Measurements from ENCODE around the gene AHSP. TPM values are rescaled to one million over a fixed set of nuclear protein-coding genes. Genes with fewer than 3 reads are reported as not detected.
A peak's percentile ranks its signal among the peaks of the same experiment; 100 is the strongest.
"Not testable (repeated sequence)": the region's sequence is repeated elsewhere in the genome, so short reads cannot be mapped to it uniquely, and the experiment has no call there.

Gene AHSP
- total RNA-seq, 1 experiment from 2014 or later = not detected

DNA sequence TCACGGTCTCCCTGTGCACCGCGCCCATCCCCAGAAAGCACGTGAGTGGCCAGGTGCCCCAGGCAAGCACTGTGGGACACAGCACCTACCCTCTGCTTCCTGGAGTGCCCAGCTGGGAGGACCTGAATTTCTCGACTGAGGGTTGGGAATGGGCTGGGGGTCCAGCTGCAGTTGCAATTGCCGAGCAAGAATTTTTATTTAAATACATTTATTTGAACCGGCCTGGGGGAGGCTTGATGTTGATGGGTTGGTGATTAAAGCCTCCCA lies 38.5 kb upstream of the AHSP start:
- H3K36me3 ChIP-seq = peaks cover 33% of the 10 kb centered on the region
- DNase-seq (ENCODE audit: low read depth in 1 of 2, low spot score in 2 of 2) = no peak

DNA sequence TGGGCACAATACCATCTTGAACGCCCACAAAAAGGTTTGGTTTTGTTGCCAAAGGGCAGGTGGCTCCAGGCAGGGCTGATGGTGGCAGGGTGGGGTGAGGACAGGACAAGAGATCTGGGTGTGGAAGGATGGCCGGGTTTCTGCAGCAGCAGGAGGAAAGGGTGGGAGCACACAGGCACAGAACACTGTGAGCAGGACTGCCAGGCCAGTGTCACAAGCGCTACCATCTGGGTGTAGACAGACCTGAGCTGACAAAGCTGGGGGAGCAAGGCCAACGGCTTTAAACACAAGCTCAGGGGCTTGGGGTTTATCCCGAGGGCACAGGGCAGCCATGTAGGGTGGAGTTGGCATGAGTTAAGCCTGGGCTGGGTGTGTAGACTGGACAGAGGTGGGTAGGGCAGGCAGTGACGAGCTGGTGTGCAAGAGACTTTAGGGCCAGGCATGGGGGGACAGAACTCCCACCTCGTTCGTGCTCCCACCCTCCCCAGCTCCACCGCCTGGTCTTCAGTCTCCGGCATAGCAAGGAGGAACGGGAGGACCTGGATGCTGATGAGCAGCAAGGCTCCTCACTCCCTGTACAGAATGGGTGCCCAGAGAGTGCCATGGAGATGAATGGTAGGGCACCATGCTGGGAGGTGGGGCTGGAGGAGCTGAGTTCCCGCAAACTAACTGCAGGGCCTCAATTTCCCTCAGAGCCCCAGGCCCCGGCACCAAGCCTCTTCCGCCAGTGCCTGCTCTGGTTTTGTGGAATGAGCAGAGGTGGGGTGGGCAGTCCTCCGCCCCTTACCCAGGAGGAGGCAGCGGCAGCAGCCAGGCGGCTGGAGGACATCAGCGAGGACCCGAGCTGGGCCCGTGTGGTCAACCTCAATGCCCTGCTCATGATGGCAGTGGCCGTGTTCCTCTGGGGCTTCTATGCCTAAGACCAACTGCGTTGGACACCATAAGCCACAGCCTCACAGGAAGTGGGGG lies 37.8 kb upstream of the AHSP start:
- no peak overlapping the region for H3K27ac ChIP-seq
- peaks cover 36% of the 10 kb centered on the region for H3K36me3 ChIP-seq
- DNase-seq (ENCODE audit: low read depth in 1 of 2, low spot score in 2 of 2) = no peak
- peaks cover 14% of the 10 kb centered on the region for H3K27me3 ChIP-seq (replicated peaks)
- H3K9me3 ChIP-seq (replicated peaks) = no peaks in the 10 kb centered on the region
- no peak overlapping the region for H3K4me3 ChIP-seq
- peaks cover 13% of the 10 kb centered on the region for H3K4me1 ChIP-seq (replicated peaks)

More for the DNA sequence above, 38.5 kb upstream of the AHSP start:
- Histone ChIP-seq H3K27me3 (replicated peaks) (peaks cover 14% of the 10 kb centered on the region), H3K9me3 (replicated peaks) (no peaks in the 10 kb centered on the region), H3K4me1 (replicated peaks) (peaks cover 19% of the 10 kb centered on the region), H3K27ac (no peak overlapping the region), H3K4me3 (no peak overlapping the region)

DNA sequence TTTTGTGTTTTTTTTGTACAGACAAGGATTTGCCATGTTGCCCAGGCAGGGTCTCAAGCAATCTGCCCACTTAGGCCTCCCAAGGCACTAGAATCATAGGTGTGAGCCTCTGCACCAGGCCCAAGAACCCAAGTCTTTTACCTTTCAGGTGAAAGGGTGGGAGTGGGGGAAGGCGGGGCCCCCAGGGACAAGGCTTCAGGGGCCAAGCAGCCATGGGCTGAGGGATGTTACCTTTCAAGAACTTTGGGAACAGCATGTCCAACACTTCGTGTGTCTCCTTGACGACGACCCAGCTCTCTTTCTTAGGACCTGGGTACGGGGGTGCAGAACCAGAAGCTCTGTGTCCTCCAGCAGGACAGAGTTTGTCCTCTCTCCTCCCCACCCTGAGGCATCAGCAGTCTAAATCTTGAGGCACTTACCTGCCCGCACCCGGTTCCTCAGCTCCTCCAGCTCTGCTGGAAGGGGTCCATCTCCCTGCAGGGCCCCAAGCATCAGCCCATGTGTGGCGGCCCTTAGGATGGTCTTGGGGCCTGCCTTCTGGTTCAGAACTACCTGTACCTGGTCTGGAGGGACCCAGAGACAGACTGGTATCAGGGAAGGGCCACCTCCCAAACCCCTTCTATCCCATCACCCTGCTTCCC lies 35.8 kb upstream of the AHSP start:
- Histone ChIP-seq H3K9me3 (replicated peaks) (no peaks in the 10 kb centered on the region), H3K36me3 (peaks cover 55% of the 10 kb centered on the region), H3K27me3 (replicated peaks) (peaks cover 9% of the 10 kb centered on the region), H3K4me1 (replicated peaks) (peaks cover 11% of the 10 kb centered on the region), H3K27ac (no peak overlapping the region), H3K4me3 (no peak overlapping the region)
- no peak for DNase-seq (ENCODE audit: low read depth in 1 of 2, low spot score in 2 of 2)

DNA sequence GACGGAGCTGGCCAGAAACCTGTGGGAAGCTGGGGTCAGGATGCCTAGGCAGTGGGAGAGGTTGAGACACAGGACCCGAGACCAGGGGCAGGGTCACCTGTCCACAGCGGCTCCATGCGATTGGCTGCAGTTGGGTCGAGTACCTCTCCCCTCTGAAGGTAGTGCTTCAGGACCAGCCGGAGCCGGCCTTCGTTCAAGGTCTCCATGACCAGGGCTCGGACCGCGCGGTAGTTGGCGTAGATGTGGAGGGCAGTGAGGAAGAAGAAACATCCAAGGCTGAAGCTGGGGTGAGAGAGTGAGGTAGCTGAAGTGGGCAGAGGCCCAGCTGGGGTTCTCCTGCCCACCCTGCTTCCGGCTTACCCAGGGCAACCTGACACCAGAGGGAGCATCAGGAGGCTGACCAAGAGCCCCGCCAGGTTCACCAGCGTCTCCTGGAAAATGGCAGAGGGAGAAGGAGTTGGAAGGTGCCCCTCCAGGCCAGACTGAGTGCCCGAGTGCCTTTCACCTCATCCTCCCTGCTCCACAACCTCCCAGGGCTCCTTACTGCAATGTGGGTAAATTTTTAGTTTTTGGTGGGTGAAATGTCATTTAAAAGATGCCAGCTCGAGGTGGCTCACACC lies 34.1 kb upstream of the AHSP start:
- Histone ChIP-seq H3K36me3 (peaks cover 73% of the 10 kb centered on the region), H3K4me1 (replicated peaks) (no peaks in the 10 kb centered on the region), H3K9me3 (replicated peaks) (no peaks in the 10 kb centered on the region), H3K27ac (no peak overlapping the region), H3K4me3 (no peak overlapping the region), H3K27me3 (replicated peaks) (no peaks in the 10 kb centered on the region)
- DNase-seq (ENCODE audit: low read depth in 1 of 2, low spot score in 2 of 2) = no peak

DNA sequence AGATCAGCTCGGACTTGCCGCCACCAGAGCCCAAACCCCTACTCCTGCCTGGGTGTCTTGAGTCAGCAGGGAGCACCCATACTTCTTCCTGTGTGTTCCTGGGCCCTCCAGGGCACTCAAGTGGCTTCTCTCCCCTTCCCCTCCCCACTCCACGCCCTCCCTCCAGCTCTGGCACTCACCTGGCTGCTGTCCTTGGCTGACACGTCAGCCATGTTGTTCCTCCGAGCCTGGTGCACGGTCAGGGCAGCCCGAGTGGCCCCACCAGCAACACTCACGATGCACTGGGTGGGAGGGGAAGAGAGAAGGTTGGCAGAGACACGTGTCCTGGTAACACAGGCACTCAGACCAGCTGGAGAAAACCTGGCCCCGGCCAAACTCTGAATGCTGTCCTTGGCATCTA lies 31.0 kb upstream of the AHSP start:
- H3K4me3 ChIP-seq = no peak overlapping the region
- H3K9me3 ChIP-seq (replicated peaks) = no peaks in the 10 kb centered on the region
- no peak for DNase-seq (ENCODE audit: low read depth in 1 of 2, low spot score in 2 of 2)
- no peak overlapping the region for H3K27ac ChIP-seq
- peaks cover 86% of the 10 kb centered on the region for H3K36me3 ChIP-seq
- H3K27me3 ChIP-seq (replicated peaks) = no peaks in the 10 kb centered on the region
- peaks cover 2% of the 10 kb centered on the region for H3K4me1 ChIP-seq (replicated peaks)

DNA sequence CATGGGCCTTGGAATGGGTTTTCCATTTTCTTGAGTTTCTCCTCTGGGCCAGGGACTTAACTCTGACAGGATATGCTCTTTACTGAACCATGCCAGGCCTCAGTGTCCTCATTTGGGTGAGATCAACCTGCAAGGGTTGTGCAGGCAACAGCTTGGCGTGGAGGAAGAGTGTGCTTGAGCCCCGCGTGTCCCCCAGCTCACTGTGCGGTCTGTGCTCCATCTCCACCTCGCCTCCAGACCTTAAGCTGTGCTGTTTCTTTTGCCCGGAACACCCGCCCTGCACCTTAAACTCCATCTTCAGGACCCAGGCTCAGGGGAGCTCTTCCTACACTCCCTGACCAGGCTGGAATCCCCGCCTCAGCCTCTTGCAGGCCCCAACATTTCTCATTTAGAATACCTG lies 29.2 kb upstream of the AHSP start:
- no peaks in the 10 kb centered on the region for H3K9me3 ChIP-seq (replicated peaks)
- no peaks in the 10 kb centered on the region for H3K27me3 ChIP-seq (replicated peaks)
- H3K36me3 ChIP-seq = peaks cover 68% of the 10 kb centered on the region

DNA sequence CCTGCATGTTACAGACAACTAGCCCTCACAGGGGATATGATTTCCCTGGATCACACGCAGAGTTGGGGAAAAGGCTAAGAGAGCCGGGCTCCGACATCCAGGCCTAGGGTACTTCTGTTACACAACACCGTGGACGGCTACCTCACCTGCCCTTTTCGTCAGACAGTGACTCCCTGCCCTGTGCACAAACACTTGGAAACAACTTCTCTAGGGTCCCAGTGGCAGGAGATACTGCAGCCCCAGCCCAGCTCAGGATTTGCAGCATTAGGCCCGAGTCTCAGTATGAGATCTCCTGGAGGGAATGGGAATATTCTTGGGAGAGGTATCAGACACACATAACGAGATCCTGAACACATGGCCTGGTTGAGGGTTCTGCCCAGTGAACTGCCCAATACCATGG lies 27.8 kb upstream of the AHSP start:
- H3K27ac ChIP-seq = no peak overlapping the region
- peaks cover 57% of the 10 kb centered on the region for H3K36me3 ChIP-seq
- peaks cover 9% of the 10 kb centered on the region for H3K4me1 ChIP-seq (replicated peaks)
- H3K9me3 ChIP-seq (replicated peaks) = no peaks in the 10 kb centered on the region
- no peak for DNase-seq (ENCODE audit: low read depth in 1 of 2, low spot score in 2 of 2)
- no peak overlapping the region for H3K4me3 ChIP-seq
- H3K27me3 ChIP-seq (replicated peaks) = no peaks in the 10 kb centered on the region

More for the DNA sequence above, 29.2 kb upstream of the AHSP start:
- no peak for DNase-seq (ENCODE audit: low read depth in 1 of 2, low spot score in 2 of 2)
- Histone ChIP-seq H3K27ac (no peak overlapping the region), H3K4me1 (replicated peaks) (peaks cover 9% of the 10 kb centered on the region), H3K4me3 (no peak overlapping the region)

DNA sequence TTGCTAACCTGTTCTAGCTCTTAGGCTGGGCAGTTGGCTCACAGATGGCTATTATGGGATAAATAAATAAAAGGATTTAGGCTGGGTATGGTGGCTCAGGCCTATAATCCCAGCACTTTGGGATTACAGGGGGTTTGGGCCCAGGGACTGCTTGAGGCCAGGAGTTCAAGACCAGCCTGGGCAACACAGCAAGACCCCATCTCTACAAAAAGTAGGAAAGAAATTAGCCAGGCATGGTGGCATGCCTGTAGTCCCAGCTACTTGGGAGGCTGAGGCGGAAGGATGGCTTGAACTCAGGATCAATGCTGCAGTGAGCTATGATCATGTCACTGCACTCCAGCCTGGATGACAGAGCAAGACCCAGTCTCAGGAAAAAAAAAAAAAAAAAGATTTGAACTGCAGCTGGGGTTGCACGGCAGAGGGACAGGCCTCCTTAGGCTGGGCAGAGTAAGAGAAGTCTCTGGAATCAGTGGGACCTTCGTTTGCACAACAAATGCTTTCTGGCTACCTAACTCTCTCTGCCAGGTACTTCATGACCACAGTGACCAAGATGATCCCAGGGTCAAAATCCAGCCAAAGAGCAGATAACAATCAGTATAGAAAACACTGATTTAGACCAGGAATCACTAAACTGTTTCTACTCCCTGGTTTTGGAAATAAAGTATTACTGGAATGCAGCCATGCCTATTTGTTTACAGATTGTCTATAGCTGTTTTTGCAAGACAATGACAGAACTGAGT lies 26.3 kb upstream of the AHSP start:
- Histone ChIP-seq H3K27ac (no peak overlapping the region), H3K27me3 (replicated peaks) (no peaks in the 10 kb centered on the region), H3K4me1 (replicated peaks) (peaks cover 9% of the 10 kb centered on the region), H3K36me3 (peaks cover 50% of the 10 kb centered on the region), H3K4me3 (no peak overlapping the region), H3K9me3 (replicated peaks) (no peaks in the 10 kb centered on the region)
- no peak for DNase-seq (ENCODE audit: low read depth in 1 of 2, low spot score in 2 of 2)

DNA sequence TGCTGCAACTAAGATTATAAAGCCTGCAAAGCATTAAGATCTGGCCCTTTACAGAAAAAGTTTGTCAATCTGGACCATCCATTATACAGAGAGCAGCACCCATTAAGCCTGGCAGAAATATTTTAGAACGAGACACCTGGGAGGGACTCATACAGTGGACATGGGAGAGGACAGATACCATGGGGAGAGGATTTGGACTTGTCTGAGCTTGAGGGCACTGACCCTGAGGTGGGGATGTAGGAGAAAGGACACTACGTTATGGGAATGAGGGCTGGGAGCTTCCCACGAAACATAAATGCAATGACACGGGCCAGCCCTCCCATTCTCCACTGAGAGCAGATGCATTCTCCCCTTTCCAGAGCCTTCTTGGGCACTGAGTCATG lies 25.7 kb upstream of the AHSP start:
- H3K4me3 ChIP-seq = no peak overlapping the region
- no peak overlapping the region for H3K27ac ChIP-seq
- peaks cover 9% of the 10 kb centered on the region for H3K4me1 ChIP-seq (replicated peaks)
- H3K27me3 ChIP-seq (replicated peaks) = no peaks in the 10 kb centered on the region
- no peak for DNase-seq (ENCODE audit: low read depth in 1 of 2, low spot score in 2 of 2)
- H3K9me3 ChIP-seq (replicated peaks) = no peaks in the 10 kb centered on the region
- peaks cover 44% of the 10 kb centered on the region for H3K36me3 ChIP-seq

DNA sequence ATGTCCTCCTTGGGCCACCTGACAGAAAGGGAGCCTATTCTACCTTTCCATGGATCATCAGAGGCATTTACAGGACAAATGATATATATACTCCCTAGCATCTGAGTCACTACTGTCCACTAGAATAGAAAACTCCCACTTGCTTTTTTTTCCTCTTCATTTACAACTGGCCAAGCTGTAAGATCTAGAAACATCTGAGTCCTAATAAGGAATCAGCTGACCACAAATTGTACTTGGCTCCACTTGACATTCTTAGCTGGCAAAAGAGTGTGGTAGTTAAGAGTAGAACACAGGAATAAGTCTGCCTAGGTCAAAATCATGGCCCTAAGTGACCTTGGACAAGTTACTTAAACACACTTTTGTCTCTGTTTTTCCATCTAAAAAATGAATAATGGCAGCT lies 24.7 kb upstream of the AHSP start:
- DNase-seq (ENCODE audit: low read depth in 1 of 2, low spot score in 2 of 2) = no peak
- peaks cover 9% of the 10 kb centered on the region for H3K4me1 ChIP-seq (replicated peaks)
- H3K27me3 ChIP-seq (replicated peaks) = no peaks in the 10 kb centered on the region
- H3K4me3 ChIP-seq = no peak overlapping the region
- H3K36me3 ChIP-seq = peaks cover 37% of the 10 kb centered on the region
- H3K9me3 ChIP-seq (replicated peaks) = no peaks in the 10 kb centered on the region
- H3K27ac ChIP-seq = no peak overlapping the region

DNA sequence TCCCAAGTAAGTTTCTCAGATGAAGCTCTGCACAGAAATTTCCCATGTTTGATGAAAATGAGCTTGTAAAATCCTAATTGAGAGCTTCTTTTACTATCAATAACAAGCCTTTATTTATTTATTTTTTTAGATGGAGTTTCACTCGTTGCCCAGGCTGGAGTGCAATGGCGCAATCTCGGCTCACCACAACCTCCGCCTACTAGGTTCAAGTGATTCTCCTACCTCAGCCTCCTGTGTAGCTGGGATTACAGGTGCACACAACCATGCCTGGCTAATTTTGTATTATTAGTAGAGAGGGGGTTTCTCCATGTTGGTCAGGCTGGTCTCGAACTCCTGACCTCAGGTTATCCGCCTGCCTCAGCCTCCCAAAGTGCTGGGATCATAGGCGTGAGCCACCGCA lies 24.1 kb upstream of the AHSP start:
- not testable (repeated sequence) for H3K27ac ChIP-seq; H3K9me3 ChIP-seq (replicated peaks)
- H3K36me3 ChIP-seq = peaks cover 33% of the 10 kb centered on the region

DNA sequence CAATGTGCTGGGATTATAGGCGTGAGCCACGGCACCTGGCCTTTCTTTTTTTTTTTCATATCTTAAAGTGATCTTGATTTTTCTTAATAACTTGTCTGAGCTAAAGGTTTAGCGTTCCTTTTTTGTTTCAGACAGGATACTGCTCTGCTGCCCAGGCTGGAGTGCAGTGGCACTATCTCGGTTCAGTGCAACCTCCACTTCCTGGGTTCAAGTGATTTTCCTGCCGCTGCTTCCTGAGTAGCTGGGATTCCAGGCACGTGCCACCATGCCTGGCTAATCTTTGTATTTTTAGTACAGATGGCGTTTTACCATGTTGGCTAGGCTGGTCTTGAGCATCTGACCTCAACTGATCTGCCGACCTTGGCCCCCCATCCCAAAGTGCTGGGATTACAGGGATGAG lies 23.5 kb upstream of the AHSP start:
- Histone ChIP-seq H3K27ac (no peak overlapping the region), H3K4me1 (replicated peaks) (peaks cover 12% of the 10 kb centered on the region), H3K36me3 (peaks cover 27% of the 10 kb centered on the region), H3K27me3 (replicated peaks) (no peaks in the 10 kb centered on the region), H3K4me3 (no peak overlapping the region), H3K9me3 (replicated peaks) (no peaks in the 10 kb centered on the region)
- DNase-seq (ENCODE audit: low read depth in 1 of 2, low spot score in 2 of 2) = no peak

More for the DNA sequence above, 24.1 kb upstream of the AHSP start:
- not testable (repeated sequence) for H3K27me3 ChIP-seq (replicated peaks); H3K4me1 ChIP-seq (replicated peaks); H3K4me3 ChIP-seq; DNase-seq (ENCODE audit: low read depth in 1 of 2, low spot score in 2 of 2)

DNA sequence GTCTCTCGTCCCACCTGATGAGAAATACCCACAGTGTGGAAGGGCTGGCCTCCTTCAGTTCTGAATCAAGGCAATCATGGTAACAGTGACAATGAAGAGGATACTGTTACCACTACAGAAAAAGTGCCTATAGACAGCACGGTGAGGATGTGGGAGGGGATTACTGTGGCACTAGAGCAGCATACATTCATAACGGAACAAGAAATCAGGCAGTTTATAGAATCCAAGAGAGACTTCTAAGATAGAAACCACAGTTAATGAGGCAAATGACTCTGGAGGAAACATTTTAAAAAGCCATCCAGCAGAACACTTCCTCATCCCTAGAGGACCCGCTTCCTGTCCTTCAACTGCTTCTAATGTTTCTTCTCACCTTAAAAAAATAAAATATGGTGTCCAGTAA lies 22.2 kb upstream of the AHSP start:
- DNase-seq (ENCODE audit: low read depth in 1 of 2, low spot score in 2 of 2) = no peak
- Histone ChIP-seq H3K36me3 (peaks cover 16% of the 10 kb centered on the region), H3K27ac (no peak overlapping the region), H3K9me3 (replicated peaks) (no peaks in the 10 kb centered on the region), H3K27me3 (replicated peaks) (no peaks in the 10 kb centered on the region), H3K4me1 (replicated peaks) (peaks cover 12% of the 10 kb centered on the region), H3K4me3 (no peak overlapping the region)

DNA sequence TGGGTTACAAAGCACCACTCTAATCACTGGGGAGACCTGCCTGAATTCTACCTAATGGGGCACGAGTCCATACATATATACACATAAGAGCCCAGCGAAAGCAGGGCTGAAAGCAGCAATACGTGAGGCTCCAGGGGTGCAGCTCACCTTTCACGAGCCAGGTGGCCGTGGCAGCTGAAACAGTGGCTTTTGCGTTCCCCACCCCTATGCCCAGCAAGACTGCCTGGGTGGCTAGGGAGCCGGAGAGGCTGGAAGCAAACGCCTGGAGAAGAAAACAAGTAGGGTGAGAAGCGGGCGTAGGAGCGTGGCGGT lies 20.1 kb upstream of the AHSP start:
- no peak for DNase-seq (ENCODE audit: low read depth in 1 of 2, low spot score in 2 of 2)
- peak overlapping the region; percentile 82 for H3K4me3 ChIP-seq
- H3K27me3 ChIP-seq (replicated peaks) = no peaks in the 10 kb centered on the region
- H3K27ac ChIP-seq = peak overlapping the region; percentile 93
- peaks cover 6% of the 10 kb centered on the region for H3K9me3 ChIP-seq (replicated peaks)
- peaks cover 12% of the 10 kb centered on the region for H3K36me3 ChIP-seq
- peaks cover 5% of the 10 kb centered on the region for H3K4me1 ChIP-seq (replicated peaks)
